RWPE2 (cell line): Measurements from ENCODE around the gene SNX20.
A peak's percentile ranks its signal among the peaks of the same experiment; 100 is the strongest.

ENCODE experiments used
- ATAC-seq: fragments of 200-7000 bp; cut with Tn5 transposase; 3 replicates; pipeline ENCODE4 v1.9.1; 2021; ENCODE audit warnings: low read depth
- DNase-seq: peaks from one replicate; pipeline ENCODE4 v3.0.0-alpha.2; 2020; ENCODE audit warnings: low spot score
- H3K27ac ChIP-seq: fragments of 450-650 bp; 2 replicates; pipeline ENCODE4 v1.5.1; 2017; ENCODE audit warnings: mild to moderate bottlenecking; ENCODE audit not compliant: poor library complexity, severe bottlenecking
- H3K27me3 ChIP-seq: fragments of 250-450 bp; sonication (Bioruptor Pico); 2 replicates; pipeline ENCODE4 v1.5.1; 2021; ENCODE audit warnings: mild to moderate bottlenecking, moderate library complexity; ENCODE audit not compliant: insufficient read depth, poor library complexity, severe bottlenecking
- H3K36me3 ChIP-seq: fragments of 250-450 bp; sonication (Bioruptor Pico); 2 replicates; pipeline ENCODE4 v1.5.1; 2020; ENCODE audit warnings: low read depth, mild to moderate bottlenecking, moderate library complexity
- H3K4me1 ChIP-seq: fragments of 250-450 bp; sonication (Bioruptor Pico); 2 replicates; pipeline ENCODE4 v1.5.1; 2021; ENCODE audit warnings: mild to moderate bottlenecking, moderate library complexity; ENCODE audit not compliant: insufficient read depth, poor library complexity, severe bottlenecking
- H3K4me3 ChIP-seq: fragments of 250-450 bp; sonication (Bioruptor Pico); 2 replicates; pipeline ENCODE4 v1.5.1; 2021; ENCODE audit warnings: mild to moderate bottlenecking, moderate library complexity; ENCODE audit not compliant: severe bottlenecking
- H3K9me3 ChIP-seq: fragments of 250-450 bp; sonication (Bioruptor Pico); 2 replicates; pipeline ENCODE4 v1.5.1; 2021; ENCODE audit warnings: mild to moderate bottlenecking, moderate library complexity; ENCODE audit not compliant: severe bottlenecking
- CTCF ChIP-seq: fragments of 450-650 bp; IDR thresholded peaks from one replicate; pipeline ENCODE4 v1.5.1; 2017; ENCODE audit warnings: mild to moderate bottlenecking, moderate library complexity; ENCODE audit not compliant: poor library complexity, severe bottlenecking

SNX20 gene

GRCh38 chr16:50646345-50646744 lies 34.8 kb downstream of the SNX20 start:
- Histone ChIP-seq H3K4me1 (no peaks in the 10 kb centered on the region), H3K9me3 (no peaks in the 10 kb centered on the region), H3K27me3 (no peaks in the 10 kb centered on the region), H3K4me3 (no peak overlapping the region), H3K27ac (no peak overlapping the region), H3K36me3 (no peaks in the 10 kb centered on the region)
- no peak for DNase-seq
- no peak for TF ChIP-seq CTCF
- no peak for ATAC-seq

GRCh38 chr16:50645563-50646220 lies 35.4 kb downstream of the SNX20 start:
- Histone ChIP-seq H3K27me3 (no peaks in the 10 kb centered on the region), H3K4me3 (no peak overlapping the region), H3K36me3 (no peaks in the 10 kb centered on the region), H3K9me3 (no peaks in the 10 kb centered on the region), H3K27ac (no peak overlapping the region), H3K4me1 (no peaks in the 10 kb centered on the region)
- no peak for TF ChIP-seq CTCF
- DNase-seq (no peak), ATAC-seq (no peak)

- H3K27me3 ChIP-seq = no peaks in the 10 kb centered on the region
- peak; percentile 71; the same call in 2 of the 3 replicates for ATAC-seq
- peak; percentile 61 for TF ChIP-seq CTCF
- no peak for DNase-seq
- no peaks in the 10 kb centered on the region for H3K9me3 ChIP-seq
- no peaks in the 10 kb centered on the region for H3K36me3 ChIP-seq
- no peak overlapping the region for H3K27ac ChIP-seq
- H3K4me3 ChIP-seq = no peak overlapping the region
- no peaks in the 10 kb centered on the region for H3K4me1 ChIP-seq
Observed at GRCh38 chr16:50644729-50645128, 36.4 kb downstream of the SNX20 start.

GRCh38 chr16:50644245-50644644 lies 36.9 kb downstream of the SNX20 start:
- Histone ChIP-seq H3K36me3 (no peaks in the 10 kb centered on the region), H3K4me1 (no peaks in the 10 kb centered on the region), H3K27me3 (no peaks in the 10 kb centered on the region), H3K4me3 (no peak overlapping the region), H3K27ac (no peak overlapping the region), H3K9me3 (no peaks in the 10 kb centered on the region)
- DNase-seq = no peak
- TF ChIP-seq CTCF = no peak
- no peak for ATAC-seq

- Histone ChIP-seq H3K27ac (no peak overlapping the region), H3K4me3 (no peak overlapping the region), H3K36me3 (no peaks in the 10 kb centered on the region), H3K9me3 (no peaks in the 10 kb centered on the region), H3K27me3 (no peaks in the 10 kb centered on the region), H3K4me1 (no peaks in the 10 kb centered on the region)
- ATAC-seq (no peak), DNase-seq (no peak)
- TF ChIP-seq CTCF = no peak
Observed at GRCh38 chr16:50643192-50643591, 37.9 kb downstream of the SNX20 start.
